SK-N-MC (cell line): ENCODE data around the gene TMEM164.

ENCODE experiments used
- EZH2 ChIP-seq: fragments of 200-600 bp; sonication (generic); IDR thresholded peaks from one replicate; pipeline ENCODE4 v1.6.1; 2017; ENCODE audit warnings: antibody characterized with exemption
- POLR2AphosphoS5 ChIP-seq: IDR thresholded peaks from 2 replicates; pipeline ENCODE4 v1.6.1; 2012; ENCODE audit warnings: mild to moderate bottlenecking, low read depth, low read length, borderline replicate concordance

- TF ChIP-seq EZH2 (no peak), POLR2AphosphoS5 (no peak)
Measured at GRCh38 chrX:110103344-110103743, 100.4 kb downstream of the TMEM164 start.
